ENCODE results near the gene LYST.

The LYST gene

GRCh38 chr1:235883261-235883927, 16.7 kb upstream of the LYST start:
- no peak for DNase-seq

GRCh38 chr1:235882816-235883215, 16.1 kb upstream of the LYST start:
- DNase-seq, result no peak

GRCh38 chr1:235881930-235882700, 15.4 kb upstream of the LYST start:
- DNase-seq, result no peak

- DNase-seq, result no peak
Observed at GRCh38 chr1:235878082-235878811, 11.5 kb upstream of the LYST start.

- no peak for DNase-seq
Observed at GRCh38 chr1:235876402-235876841, 9.7 kb upstream of the LYST start.

GRCh38 chr1:235875036-235875597, 8.4 kb upstream of the LYST start:
- no peak for DNase-seq

- no peak for DNase-seq
Observed at GRCh38 chr1:235874261-235874660, 7.6 kb upstream of the LYST start.

GRCh38 chr1:235873571-235873970, 6.9 kb upstream of the LYST start:
- DNase-seq, result no peak

GRCh38 chr1:235873045-235873444, 6.3 kb upstream of the LYST start:
- DNase-seq, result no peak

GRCh38 chr1:235872270-235872669, 5.6 kb upstream of the LYST start:
- no peak for DNase-seq

- DNase-seq, result peak; percentile 23
Observed at GRCh38 chr1:235867903-235868469, 1.3 kb upstream of the LYST start.

- peak; percentile 96 for DNase-seq
Observed at GRCh38 chr1:235866913-235867845, 473 bp upstream of the LYST start.

GRCh38 chr1:235865565-235866204, 1.0 kb downstream of the LYST start:
- no peak for DNase-seq

- no peak for DNase-seq
Observed at GRCh38 chr1:235864931-235865525, 1.7 kb downstream of the LYST start.

- DNase-seq, result no peak
Observed at GRCh38 chr1:235864469-235864868, 2.2 kb downstream of the LYST start.

- DNase-seq, result no peak
Observed at GRCh38 chr1:235863699-235864093, 3.0 kb downstream of the LYST start.

- DNase-seq, result no peak
Observed at GRCh38 chr1:235861857-235862256, 4.8 kb downstream of the LYST start.

GRCh38 chr1:235860829-235861228, 5.9 kb downstream of the LYST start:
- no peak for DNase-seq

- no peak for DNase-seq
Observed at GRCh38 chr1:235859789-235860188, 6.9 kb downstream of the LYST start.

GRCh38 chr1:235858766-235859165, 7.9 kb downstream of the LYST start:
- no peak for DNase-seq

- DNase-seq, result no peak
Observed at GRCh38 chr1:235857756-235858155, 8.9 kb downstream of the LYST start.
